GM23338 (cell line): Measurements from ENCODE around the gene LRRC26. TPM values are rescaled to one million over a fixed set of nuclear protein-coding genes. Genes with fewer than 3 reads are reported as not detected.

Experiments
- ATAC-seq: fragments of 200-7000 bp; cut with Tn5 transposase; 3 replicates; pipeline ENCODE4 v1.9.1; 2020
- DNase-seq: peaks from one replicate; pipeline ENCODE4 v3.0.0-alpha.2; 2015; ENCODE audit warnings: low spot score
- H2AFZ ChIP-seq: fragments of 200-600 bp; sonication (generic); 2 replicates; pipeline ENCODE4 v1.8.0; 2016; ENCODE audit warnings: antibody characterized with exemption, mild to moderate bottlenecking, moderate library complexity
- H3F3A ChIP-seq: fragments of 200-600 bp; sonication (generic); replicated peaks from 2 replicates; pipeline ENCODE4 v1.8.0; 2017; ENCODE audit warnings: antibody characterized with exemption, mixed run types, low read depth
- H3K27ac ChIP-seq: fragments of 200-600 bp; sonication (generic); 2 replicates; pipeline ENCODE4 v1.6.1; 2016; ENCODE audit warnings: low read depth
- H3K27me3 ChIP-seq: fragments of 200-600 bp; sonication (generic); 2 replicates; pipeline ENCODE4 v1.8.0; 2016; ENCODE audit warnings: mild to moderate bottlenecking, mixed run types, moderate library complexity; ENCODE audit not compliant: insufficient read depth
- H3K36me3 ChIP-seq: fragments of 200-600 bp; sonication (generic); 2 replicates; pipeline ENCODE4 v1.8.0; 2016; ENCODE audit warnings: mild to moderate bottlenecking; ENCODE audit not compliant: insufficient read depth
- H3K4me1 ChIP-seq: fragments of 200-600 bp; sonication (generic); 2 replicates; pipeline ENCODE4 v1.8.0; 2016; ENCODE audit warnings: mild to moderate bottlenecking, moderate library complexity; ENCODE audit not compliant: insufficient read depth
- H3K4me2 ChIP-seq: fragments of 200-600 bp; sonication (generic); 2 replicates; pipeline ENCODE4 v1.7.1; 2017; ENCODE audit warnings: mixed run types
- H3K4me3 ChIP-seq: fragments of 200-600 bp; sonication (generic); 2 replicates; pipeline ENCODE4 v1.6.1; 2016; ENCODE audit warnings: mixed run types
- H3K79me2 ChIP-seq: fragments of 200-600 bp; sonication (generic); replicated peaks from 2 replicates; pipeline ENCODE4 v1.8.0; 2017; ENCODE audit warnings: mild to moderate bottlenecking; ENCODE audit not compliant: insufficient read depth
- H3K9me2 ChIP-seq: fragments of 200-600 bp; sonication (generic); 2 replicates; pipeline ENCODE4 v1.8.0; 2017; ENCODE audit not compliant: insufficient read depth
- H4K20me1 ChIP-seq: fragments of 200-600 bp; sonication (generic); replicated peaks from 2 replicates; pipeline ENCODE4 v1.8.0; 2017; ENCODE audit warnings: mild to moderate bottlenecking; ENCODE audit not compliant: insufficient read depth
- H3K27ac Mint-ChIP-seq: 2 replicates; pipeline ENCODE4 v1.8.0; 2020; ENCODE audit warnings: inconsistent platforms, mild to moderate bottlenecking, moderate library complexity, mixed read lengths
- H3K27me3 Mint-ChIP-seq: 3 replicates; pipeline ENCODE4 v1.8.0; 2022; ENCODE audit warnings: low read depth, mild to moderate bottlenecking, moderate library complexity, mixed read lengths, inconsistent platforms; ENCODE audit not compliant: insufficient read depth, poor library complexity
- H3K36me3 Mint-ChIP-seq: 3 replicates; pipeline ENCODE4 v1.8.0; 2021; ENCODE audit warnings: low read depth, mild to moderate bottlenecking, inconsistent platforms, moderate library complexity, mixed read lengths
- H3K4me1 Mint-ChIP-seq: 3 replicates; pipeline ENCODE4 v1.8.0; 2020; ENCODE audit warnings: mild to moderate bottlenecking, inconsistent platforms, mixed read lengths
- H3K4me3 Mint-ChIP-seq: 3 replicates; pipeline ENCODE4 v1.8.0; 2021; ENCODE audit warnings: moderate library complexity, mild to moderate bottlenecking, inconsistent platforms, mixed read lengths
- H3K9me3 Mint-ChIP-seq: 3 replicates; pipeline ENCODE4 v1.8.0; 2020; ENCODE audit warnings: moderate library complexity, mild to moderate bottlenecking, inconsistent platforms, mixed read lengths
- CREB1 ChIP-seq: fragments of 250-450 bp; sonication (Bioruptor Pico); IDR thresholded peaks from 2 replicates; pipeline ENCODE4 v1.5.0; 2020; ENCODE audit warnings: low read depth, mild to moderate bottlenecking, moderate library complexity
- CTCF ChIP-seq, 2 experiments: fragments of 200-600 bp in 1 of 2; sonication (generic) in 1 of 2; conservative IDR thresholded peaks; 2 replicates each; pipeline versions ENCODE4 v1.5.1 to v1.6.1; 2016 to 2017; ENCODE audit warnings: antibody characterized with exemption in 2 of 2, low read depth in 2 of 2, mild to moderate bottlenecking in 2 of 2, moderate library complexity in 1 of 2
- EZH2 ChIP-seq: fragments of 200-600 bp; sonication (generic); IDR thresholded peaks from one replicate; pipeline ENCODE4 v1.8.0; 2017; ENCODE audit warnings: antibody characterized with exemption, mild to moderate bottlenecking, low read depth; ENCODE audit not compliant: unreplicated experiment
- EZH2phosphoT487 ChIP-seq: fragments of 200-600 bp; sonication (generic); IDR thresholded peaks from one replicate; pipeline ENCODE4 v1.8.1; 2018; ENCODE audit warnings: antibody characterized with exemption; ENCODE audit not compliant: unreplicated experiment
- JUNB ChIP-seq: IDR thresholded peaks from one replicate; pipeline ENCODE4 v1.6.1; 2016; ENCODE audit warnings: antibody characterized with exemption; ENCODE audit not compliant: unreplicated experiment
- NANOG ChIP-seq: IDR thresholded peaks from 2 replicates; pipeline ENCODE4 v1.6.1; 2016; ENCODE audit warnings: antibody characterized with exemption, borderline replicate concordance
- POLR2AphosphoS5 ChIP-seq: IDR thresholded peaks from 2 replicates; pipeline ENCODE4 v1.6.1; 2016; ENCODE audit warnings: antibody characterized with exemption, low read depth
- REST ChIP-seq: IDR thresholded peaks from one replicate; pipeline ENCODE4 v1.6.1; 2018; ENCODE audit warnings: antibody characterized with exemption; ENCODE audit not compliant: unreplicated experiment
- STAT1 ChIP-seq: IDR thresholded peaks from one replicate; pipeline ENCODE4 v1.6.1; 2016; ENCODE audit warnings: antibody characterized with exemption; ENCODE audit not compliant: unreplicated experiment
- ZNF114 ChIP-seq: fragments of 250-450 bp; sonication (Bioruptor Pico); IDR thresholded peaks from 2 replicates; pipeline ENCODE4 v1.5.0; 2020; ENCODE audit warnings: mild to moderate bottlenecking, moderate library complexity
- polyA plus RNA-seq: library from polyadenylated mRNA; unstranded; fragments of >200 nt; fragmentation: Nextera tagmentation; extraction: Ambion mirVana; gene quantifications from 2 replicates; pipeline ENCODE4 v1.2.1, GENCODE V29; 2016
- total RNA-seq: library from RNA; depleted of rRNA; stranded (reverse); fragments of >200 nt; shearing (Covaris generic); gene quantifications from 2 replicates; pipeline ENCODE4 v1.2.3, GENCODE V29; 2014

The LRRC26 gene
- total and polyA plus RNA-seq, 2 experiments from 2014 or later, result 0.21 to 4.3 TPM

- Histone ChIP-seq H2AFZ (no peak overlapping the region), H3K27ac (no peak overlapping the region), H3F3A (0 out of 2 replicates have a peak, but pooled peaks cover 4% of the 10 kb centered on the region), H3K27me3 (no peaks in the 10 kb centered on the region), H4K20me1 (0 out of 2 replicates have a peak, but pooled peaks cover 5% of the 10 kb centered on the region), H3K4me3 (no peak overlapping the region), H3K4me1 (peaks cover 13% of the 10 kb centered on the region), H3K36me3 (no peaks in the 10 kb centered on the region), H3K79me2 (peaks cover 25% of the 10 kb centered on the region), H3K4me2 (no peak overlapping the region), H3K9me2 (no peaks in the 10 kb centered on the region)
- Mint-ChIP-seq H3K36me3 (peaks cover 21% of the 10 kb centered on the region), H3K4me1 (peaks cover 9% of the 10 kb centered on the region), H3K9me3 (no peaks in the 10 kb centered on the region), H3K27ac (no peak overlapping the region), H3K27me3 (peaks cover 11% of the 10 kb centered on the region), H3K4me3 (no peak overlapping the region)
- TF ChIP-seq STAT1 (no peak), REST (no peak), NANOG (no peak), CREB1 (CRISPR knock-in tag) (no peak), POLR2AphosphoS5 (no peak), EZH2phosphoT487 (no peak), JUNB (no peak), ZNF114 (CRISPR knock-in tag) (no peak), EZH2 (no peak), CTCF (conservative IDR thresholded peaks at IDR 0.05; ENCODE audit: low read depth in 2 of 2) (no peak)
- DNase-seq, result no peak
- ATAC-seq, result no peak
These were observed 15.2 kb upstream of the LRRC26 start for GRCh38 chr9:137184881-137185660.
